Erythroblast (primary cell): Measurements from ENCODE around the gene DUSP16.
"Not testable (repeated sequence)": the region's sequence is repeated elsewhere in the genome, so short reads cannot be mapped to it uniquely, and the experiment has no call there.

Experiments used
- DNase-seq, 2 experiments: peaks; one replicate each; lab custom pipeline; 2025; lab: John Stamatoyannopoulos, UW
- GATA1 ChIP-seq: IDR thresholded peaks from 2 replicates; pipeline ENCODE4 v1.6.1; 2011; ENCODE audit warnings: low read depth, mild to moderate bottlenecking, control low read depth, low read length, moderate library complexity
- POLR2A ChIP-seq: IDR thresholded peaks from 2 replicates; pipeline ENCODE4 v1.6.1; 2011; ENCODE audit warnings: mild to moderate bottlenecking, low read length

DUSP16 gene

DNA sequence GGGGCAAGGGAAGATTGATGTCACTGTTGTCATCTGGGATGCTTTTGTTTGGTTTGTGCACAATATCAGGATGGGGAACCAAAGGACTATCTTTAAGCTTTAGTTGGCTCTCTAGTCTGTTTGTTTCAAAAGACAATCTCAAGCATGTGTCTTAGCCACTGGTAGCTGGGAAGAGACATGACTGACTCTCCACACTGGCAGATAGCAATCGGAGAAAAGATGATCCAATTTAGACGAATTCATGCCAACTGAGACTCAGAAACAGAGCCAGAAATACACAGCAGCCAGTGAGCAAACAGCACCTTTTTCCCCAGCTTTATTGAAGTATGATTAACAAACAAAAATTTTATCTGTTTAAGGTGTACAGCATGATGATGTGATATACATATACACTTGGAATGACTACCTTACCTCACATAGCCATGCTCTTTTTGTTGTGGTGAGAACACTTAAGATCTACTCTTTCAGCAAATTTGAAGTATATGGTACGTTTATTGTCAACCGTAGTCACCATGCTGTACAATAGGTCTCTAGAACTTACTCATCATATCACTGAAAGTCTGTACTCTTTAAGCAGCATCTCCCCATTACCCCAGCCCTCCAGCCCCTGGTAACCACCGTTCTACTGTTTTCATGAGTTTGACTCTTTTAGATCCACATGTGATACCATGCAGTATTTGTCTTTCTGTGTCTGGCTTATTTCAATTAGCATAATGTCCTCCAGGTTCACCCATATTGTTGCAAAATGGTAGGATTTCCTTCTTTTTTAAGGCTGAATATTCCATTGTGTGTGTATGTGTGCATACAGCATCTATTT, 50.6 kb downstream of the DUSP16 start:
- DNase-seq = no peak
- TF ChIP-seq GATA1 = no peak

DNA sequence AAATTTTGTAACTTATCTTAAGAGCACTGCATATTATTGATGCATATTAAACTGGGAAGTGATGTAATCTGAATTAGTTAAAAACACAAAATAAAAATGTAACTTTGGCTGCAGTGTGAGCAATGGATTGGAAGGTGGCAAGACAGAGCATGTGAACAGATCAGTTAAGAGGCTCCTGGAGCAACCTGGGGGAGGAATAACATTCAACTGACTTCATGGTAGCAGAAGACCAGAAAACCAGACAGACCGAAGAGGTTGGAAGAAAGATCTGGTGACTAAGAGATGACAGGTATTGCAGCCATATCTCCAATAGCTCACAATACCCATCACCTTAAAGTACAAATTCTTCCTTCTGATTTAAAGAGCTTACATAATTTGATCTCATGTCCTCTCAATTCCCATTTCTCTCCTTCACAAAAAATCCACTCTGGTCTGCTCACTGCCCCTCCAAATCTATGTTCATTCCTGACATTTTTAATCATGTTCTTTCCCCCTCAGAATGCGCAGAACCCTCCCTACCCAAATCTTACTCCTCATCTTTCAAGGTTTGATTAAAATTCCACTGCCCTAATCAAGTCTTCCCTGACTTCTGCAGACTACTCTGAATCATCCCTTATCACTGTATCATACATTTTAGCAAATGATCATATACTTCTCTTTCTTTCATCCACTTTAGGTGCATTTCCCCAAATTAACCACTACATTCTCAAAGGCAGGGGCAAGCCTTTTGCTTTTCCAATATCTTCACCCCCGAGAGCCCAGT, 51.5 kb downstream of the DUSP16 start:
- TF ChIP-seq GATA1 = no peak
- TF ChIP-seq POLR2A = no peak
- DNase-seq = no peak

DNA sequence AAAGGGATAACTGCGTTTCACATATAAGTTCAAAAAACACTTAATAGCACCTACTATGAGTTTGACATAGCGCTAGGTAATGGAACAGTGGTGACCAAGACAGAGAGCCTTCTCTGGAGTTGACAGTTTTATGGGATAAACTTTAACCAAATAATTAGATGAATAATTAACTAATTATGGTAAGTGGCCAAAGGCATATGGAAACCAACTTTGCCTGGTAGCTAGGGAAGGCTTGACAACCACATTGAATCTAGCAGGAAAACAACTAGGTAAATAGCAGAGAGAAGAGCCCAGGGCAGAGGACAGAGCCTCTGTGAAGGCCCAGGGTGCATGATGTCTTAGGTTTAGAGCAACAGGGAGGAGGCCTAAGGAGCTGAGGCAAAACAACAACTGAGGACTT, 52.1 kb downstream of the DUSP16 start:
- no peak for DNase-seq
- TF ChIP-seq GATA1 (no peak), POLR2A (no peak)

DNA sequence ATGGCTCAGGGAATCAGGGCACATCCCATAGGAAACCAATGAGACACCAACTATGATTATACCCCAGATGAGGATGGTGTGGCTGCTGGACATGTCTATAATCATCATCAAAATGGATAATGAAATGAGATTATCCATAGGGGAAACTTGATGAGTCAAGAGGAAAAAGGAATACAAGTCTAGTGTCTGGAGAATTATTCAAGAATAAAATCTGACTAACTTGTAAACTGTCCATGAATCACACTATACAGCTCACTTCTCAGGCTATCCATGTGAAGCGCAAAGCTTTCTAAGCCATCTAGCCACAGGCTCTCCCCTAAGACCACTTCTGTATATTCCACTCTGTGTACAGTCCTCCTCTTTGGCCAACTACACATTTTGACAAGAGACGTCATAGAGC, 52.5 kb downstream of the DUSP16 start:
- no peak for DNase-seq
- TF ChIP-seq GATA1 = no peak
- no peak for TF ChIP-seq POLR2A

DNA sequence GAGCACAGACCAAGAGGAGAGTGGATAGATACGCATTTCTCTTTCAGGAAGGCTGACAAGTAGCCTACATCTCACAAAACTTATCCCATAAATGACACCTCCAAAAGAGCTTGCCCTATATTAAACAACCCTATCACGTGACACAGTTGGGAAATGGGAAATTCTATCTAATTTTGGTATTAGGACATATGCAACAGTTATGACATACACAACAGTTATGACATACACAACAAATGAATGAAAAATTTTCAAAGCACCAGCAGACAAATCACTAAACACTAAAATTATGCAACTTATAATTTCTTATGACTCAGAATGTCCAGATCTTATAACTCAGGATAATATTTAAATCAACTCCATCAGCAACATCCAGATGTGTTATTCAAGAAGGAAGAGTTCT, 54.1 kb downstream of the DUSP16 start:
- no peak for TF ChIP-seq POLR2A
- no peak for TF ChIP-seq GATA1
- no peak for DNase-seq

DNA sequence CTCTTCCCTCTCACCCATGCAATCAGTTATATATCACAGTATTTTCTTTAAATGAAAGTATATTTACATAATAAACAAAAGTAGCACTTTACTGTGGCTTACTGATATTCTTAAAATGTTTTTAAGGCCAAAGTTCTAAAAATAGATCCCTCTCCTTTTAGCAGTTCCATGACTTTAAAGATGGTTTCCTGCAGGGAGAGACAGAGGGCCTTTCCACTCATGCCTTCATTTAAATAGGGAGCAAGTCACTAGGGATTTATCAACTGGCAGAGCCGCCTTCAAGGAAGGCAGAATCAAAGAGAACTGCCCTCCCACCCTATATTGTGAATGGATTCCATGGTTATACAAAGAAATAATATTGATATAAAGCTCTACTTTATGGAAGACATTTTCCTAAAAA, 55.5 kb downstream of the DUSP16 start:
- no peak for DNase-seq
- TF ChIP-seq GATA1 (no peak), POLR2A (no peak)

DNA sequence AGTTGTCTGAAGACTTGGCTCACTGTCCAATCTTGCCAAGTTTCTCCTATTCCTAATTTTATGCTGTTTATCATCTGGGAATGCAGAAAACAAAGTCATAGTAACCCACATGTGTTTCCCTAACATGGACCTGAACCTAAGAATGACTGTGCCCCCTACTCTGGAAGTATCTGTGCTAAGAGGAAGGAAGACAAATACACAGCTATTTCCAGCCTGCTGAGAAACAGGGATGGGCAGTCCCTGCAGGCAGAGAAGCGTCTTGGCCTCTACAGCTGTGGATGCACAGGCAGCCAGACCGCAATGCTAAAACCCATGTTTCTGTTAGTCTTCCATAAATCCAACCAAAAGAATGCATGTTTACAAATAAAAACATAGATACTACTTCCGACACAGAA, 56.2 kb downstream of the DUSP16 start:
- TF ChIP-seq GATA1 = no peak
- no peak for TF ChIP-seq POLR2A
- DNase-seq = no peak

DNA sequence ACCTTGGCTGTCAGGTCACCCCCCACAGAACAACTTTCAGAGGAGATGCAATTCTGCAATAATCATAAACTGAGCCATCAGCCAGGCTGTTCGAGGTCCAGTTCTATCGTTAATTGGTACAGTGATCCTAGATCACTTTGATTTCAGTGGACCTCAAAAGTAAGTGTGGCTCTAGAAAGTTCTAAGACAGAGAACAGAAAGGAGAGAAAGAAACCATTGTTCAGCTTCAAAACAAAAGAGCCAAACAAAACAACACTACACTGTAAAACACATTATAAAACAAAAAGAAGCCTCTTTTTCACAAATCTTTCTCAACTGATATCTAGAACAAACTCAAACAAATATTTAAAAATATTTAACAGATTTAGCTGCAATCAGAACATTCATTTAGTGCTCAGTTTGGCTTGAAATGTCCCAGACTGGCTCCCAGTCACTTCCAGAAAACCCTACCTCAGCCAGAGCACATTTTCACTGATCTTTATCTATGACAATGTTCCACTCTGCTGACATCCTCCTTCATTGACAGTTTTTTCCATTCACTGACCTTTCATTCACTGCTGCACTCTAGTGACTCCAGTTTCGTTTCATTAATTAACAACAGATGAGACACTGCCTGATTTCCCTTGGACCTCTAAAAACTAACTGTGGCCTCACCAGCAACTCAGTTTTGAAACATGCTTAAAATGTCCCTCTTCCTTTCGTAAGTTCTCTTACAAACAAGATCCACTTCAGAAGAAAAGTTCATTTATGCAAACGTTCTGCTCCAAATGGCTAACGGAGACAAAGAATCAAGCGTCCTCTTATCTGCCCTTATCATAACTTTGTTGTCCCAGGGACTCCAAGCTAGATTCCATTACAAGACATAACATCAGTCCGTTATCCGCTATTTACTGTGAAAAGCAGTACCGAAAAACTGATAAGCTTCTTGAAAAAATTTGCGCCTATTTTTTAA, 56.8 kb downstream of the DUSP16 start:
- peak; percentile 16 to 41 for DNase-seq
- no peak for TF ChIP-seq GATA1
- no peak for TF ChIP-seq POLR2A

DNA sequence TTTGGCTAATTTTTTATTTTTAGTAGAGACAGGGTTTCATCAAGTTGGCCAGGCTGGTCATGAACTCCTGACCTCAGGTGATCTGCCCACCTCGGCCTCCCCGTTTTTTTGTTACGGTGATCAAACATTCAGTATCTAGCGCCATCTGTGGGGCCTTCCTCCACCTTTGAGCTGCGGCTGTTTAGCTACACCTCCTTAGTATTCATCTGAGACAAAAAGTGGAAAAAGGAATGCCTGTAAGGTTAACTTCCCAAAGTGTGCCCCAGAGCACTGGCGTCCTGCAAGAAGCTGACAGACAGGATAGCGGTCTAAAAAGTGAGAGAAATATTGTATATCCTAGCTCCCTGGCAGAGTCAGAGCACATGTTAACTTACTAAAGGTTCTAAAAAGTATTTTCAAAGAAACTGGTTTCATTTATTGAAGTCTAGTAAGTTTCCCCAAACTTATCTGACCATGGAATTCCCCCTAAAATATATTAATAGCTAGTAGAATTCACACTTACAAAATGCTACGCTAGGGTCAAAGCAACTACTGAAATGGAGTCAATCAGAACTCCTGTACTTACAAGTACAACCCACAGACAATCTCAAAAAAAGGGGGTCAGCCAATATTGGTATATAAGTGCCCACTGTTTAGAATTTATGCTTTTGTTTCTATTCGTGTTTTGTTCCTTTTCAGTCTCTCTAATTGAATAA, 59.1 kb downstream of the DUSP16 start:
- no peak for DNase-seq
- no peak for TF ChIP-seq POLR2A

DNA sequence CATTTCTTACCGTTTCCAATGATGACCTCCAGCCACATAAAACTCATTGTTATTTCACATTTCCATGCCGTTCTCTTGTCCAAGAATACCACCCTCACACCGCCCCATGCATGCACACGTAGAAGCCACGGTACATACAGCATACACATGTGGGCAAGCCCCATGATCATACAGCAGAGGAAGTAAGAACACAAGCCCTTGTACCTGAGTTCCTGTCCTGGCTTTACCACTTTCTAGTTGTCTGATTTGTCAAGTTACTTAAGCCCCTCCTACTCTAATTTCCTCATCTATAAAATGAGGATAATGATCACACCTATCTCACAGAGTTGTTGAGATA, 59.9 kb downstream of the DUSP16 start:
- TF ChIP-seq POLR2A = no peak
- TF ChIP-seq GATA1 = no peak
- no peak for DNase-seq

DNA sequence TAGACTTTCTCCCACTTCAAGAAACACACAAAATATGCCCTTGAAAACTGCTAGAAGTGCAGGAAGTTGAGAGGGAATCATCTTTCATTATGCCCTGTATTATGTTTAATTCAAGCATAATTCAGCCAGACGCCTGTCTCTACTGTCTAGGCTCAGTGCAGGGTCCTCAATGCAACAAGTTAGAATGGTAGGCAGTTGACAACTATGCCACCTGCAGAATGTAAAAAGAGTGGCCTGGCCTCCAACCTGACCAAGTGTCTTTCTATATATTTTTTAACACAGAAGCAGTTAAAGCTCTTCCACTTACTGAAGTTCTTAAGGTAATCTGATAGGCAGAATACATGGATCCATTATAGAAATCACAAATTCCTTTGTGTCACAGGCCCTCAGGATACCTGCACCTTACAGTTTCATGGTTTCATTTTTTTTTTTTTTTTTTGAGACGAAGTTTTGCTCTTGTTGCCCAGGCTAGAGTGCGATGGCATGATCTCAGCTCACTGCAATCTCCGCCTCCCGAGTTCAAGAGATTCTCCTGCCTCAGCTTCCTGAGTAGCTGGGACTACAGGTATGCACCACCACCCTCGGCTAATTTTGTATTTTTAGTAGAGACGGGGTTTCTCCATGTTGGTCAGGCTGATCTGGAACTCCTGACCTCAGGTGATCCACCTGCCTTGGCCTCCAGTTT, 60.4 kb downstream of the DUSP16 start:
- DNase-seq = not testable (repeated sequence)

DNA sequence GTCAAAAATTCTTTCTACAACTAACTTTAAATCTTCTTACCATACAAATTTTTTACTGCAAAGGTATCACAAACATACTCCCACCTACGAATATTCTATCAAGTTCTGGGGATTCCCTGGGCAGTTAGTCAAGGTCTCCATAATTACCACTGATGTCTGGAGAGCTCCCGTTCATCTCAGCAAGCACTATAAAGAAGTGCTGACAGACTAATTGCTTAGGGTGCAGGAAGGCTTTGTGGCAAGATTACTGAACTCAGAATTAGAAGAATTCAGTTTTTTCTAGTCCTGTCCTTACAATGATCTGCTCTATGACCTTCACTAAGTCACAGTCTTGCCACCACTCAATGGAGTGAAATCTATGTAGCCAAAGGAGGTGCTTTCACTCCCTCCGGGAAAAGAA, 61.5 kb downstream of the DUSP16 start:
- no peak for TF ChIP-seq GATA1
- no peak for TF ChIP-seq POLR2A
- DNase-seq = no peak

DNA sequence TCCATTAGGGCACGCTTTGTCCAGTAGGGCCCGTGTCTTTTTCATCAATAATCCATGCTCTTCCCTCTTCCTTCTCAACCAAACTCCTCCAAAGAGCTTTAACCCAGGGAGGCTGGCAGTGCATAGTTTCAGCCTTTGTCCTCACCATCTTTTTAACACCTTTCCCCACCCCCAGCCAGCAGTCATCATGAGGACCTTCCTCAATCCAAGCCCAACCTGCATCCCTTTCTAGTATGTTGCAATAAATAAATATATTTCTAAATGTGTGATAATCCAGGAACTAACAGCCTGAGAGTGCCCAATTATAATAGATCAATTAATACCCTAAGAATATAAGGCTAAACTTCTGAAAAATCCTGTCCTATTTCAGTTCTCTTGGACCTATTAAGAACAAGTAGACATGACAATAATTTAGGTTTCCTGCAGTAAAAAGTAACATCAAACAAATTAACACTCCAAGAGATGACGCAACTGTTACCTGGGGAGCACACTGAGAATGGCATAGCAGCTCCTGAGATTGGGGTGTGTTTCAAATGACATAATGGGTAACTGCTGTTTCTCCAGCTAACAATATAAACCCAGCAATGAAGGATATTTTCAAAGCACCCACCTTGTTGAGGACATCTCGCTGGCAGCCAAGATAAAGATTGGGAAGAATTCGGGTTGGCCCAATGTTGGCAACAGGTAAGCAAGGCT, 62.6 kb downstream of the DUSP16 start:
- TF ChIP-seq GATA1 = no peak
- no peak for TF ChIP-seq POLR2A

More for the DNA sequence above, 62.6 kb downstream of the DUSP16 start:
- DNase-seq = no peak
